Measurements from ENCODE around the gene IGSF1. TPM values are rescaled to one million over a fixed set of nuclear protein-coding genes. Genes with fewer than 3 reads are reported as not detected.

Gene IGSF1
- total RNA-seq, 1 donor from 2014 or later: 9.6 TPM

DNA sequence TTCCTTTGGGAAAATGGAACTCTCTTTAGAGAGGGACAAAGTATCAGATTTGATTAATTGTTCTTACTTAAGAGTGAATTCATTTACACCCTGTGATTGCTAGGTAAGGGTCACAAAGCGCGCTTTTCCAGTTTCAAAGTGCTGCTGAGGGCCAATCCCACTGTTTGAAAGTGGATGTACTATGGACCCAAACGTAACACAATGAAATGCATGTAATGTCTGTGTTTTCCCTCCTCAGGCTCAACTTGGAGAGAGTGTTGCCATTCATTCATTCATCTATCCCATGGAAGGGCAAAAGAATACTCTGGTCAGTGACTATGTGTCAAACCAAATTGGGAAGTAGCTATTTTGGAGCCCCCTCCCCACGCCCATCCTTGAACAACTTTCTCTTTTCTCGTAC, 16.1 kb downstream of the IGSF1 start:
- no peak for DNase-seq (ENCODE audit: low spot score)
- Mint-ChIP-seq H3K27me3 (ENCODE audit: insufficient read depth, low read depth) (peaks cover 13% of the 10 kb centered on the region), H3K4me3 (no peak overlapping the region), H3K36me3 (peaks cover 3% of the 10 kb centered on the region), H3K9me3 (no peaks in the 10 kb centered on the region), H3K27ac (no peak overlapping the region), H3K4me1 (peaks cover 25% of the 10 kb centered on the region)
- H3K9ac ChIP-seq: no peak overlapping the region
- H3K79me2 ChIP-seq (ENCODE audit: low read depth): no peaks in the 10 kb centered on the region
- no peaks in the 10 kb centered on the region for H3K9me3 ChIP-seq (ENCODE audit: low read depth)
- TF ChIP-seq EZH2 (IDR thresholded peaks at IDR 0.05) (no peak), CTCF (IDR thresholded peaks at IDR 0.05) (no peak), EZH2phosphoT487 (IDR thresholded peaks at IDR 0.05) (no peak)
- peaks cover 5% of the 10 kb centered on the region for H3K4me1 ChIP-seq
- H3K36me3 ChIP-seq: no peaks in the 10 kb centered on the region
- H4K20me1 ChIP-seq (ENCODE audit: low read depth): no peaks in the 10 kb centered on the region
- no peak overlapping the region for H3K27ac ChIP-seq
- no peak overlapping the region for H2AFZ ChIP-seq (replicated peaks)
- no peak overlapping the region for H3K4me3 ChIP-seq
- H3K27me3 ChIP-seq: no peaks in the 10 kb centered on the region
- no peak overlapping the region for H3K4me2 ChIP-seq
- no peaks in the 10 kb centered on the region for H3F3A ChIP-seq (ENCODE audit: low read depth)

DNA sequence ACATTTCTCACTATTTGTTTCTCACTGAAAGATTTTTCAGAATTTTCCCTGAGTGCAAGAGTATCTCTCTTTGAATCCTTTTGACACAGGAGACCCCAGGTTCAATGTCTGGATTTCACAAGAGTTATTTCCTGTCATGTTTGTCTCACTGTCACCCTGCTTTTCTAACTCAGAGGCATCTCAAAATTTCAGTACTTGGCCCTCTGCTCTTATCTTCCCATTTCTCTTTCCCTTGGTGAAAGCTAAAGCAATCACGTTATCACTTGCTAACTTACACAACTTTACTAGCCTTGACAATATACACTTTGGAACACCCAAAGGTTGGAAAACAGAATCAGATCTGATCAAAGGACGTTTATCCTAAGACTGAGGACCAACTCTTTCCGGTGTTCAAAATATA, 17.3 kb downstream of the IGSF1 start:
- Histone ChIP-seq H3K27ac (no peak overlapping the region), H2AFZ (replicated peaks) (no peak overlapping the region), H3K79me2 (ENCODE audit: low read depth) (no peaks in the 10 kb centered on the region), H3K36me3 (no peaks in the 10 kb centered on the region), H3K4me3 (no peak overlapping the region), H3K9me3 (ENCODE audit: low read depth) (no peaks in the 10 kb centered on the region), H4K20me1 (ENCODE audit: low read depth) (no peaks in the 10 kb centered on the region), H3K27me3 (no peaks in the 10 kb centered on the region), H3F3A (ENCODE audit: low read depth) (no peaks in the 10 kb centered on the region), H3K4me2 (no peak overlapping the region), H3K9ac (no peak overlapping the region), H3K4me1 (no peaks in the 10 kb centered on the region)
- TF ChIP-seq CTCF (IDR thresholded peaks at IDR 0.05): no peak
- no peak for TF ChIP-seq EZH2phosphoT487 (IDR thresholded peaks at IDR 0.05)
- TF ChIP-seq EZH2 (IDR thresholded peaks at IDR 0.05): no peak
- Mint-ChIP-seq H3K27ac (no peak overlapping the region), H3K27me3 (ENCODE audit: insufficient read depth, low read depth) (peaks cover 10% of the 10 kb centered on the region), H3K4me3 (no peak overlapping the region), H3K36me3 (peaks cover 3% of the 10 kb centered on the region), H3K4me1 (peaks cover 16% of the 10 kb centered on the region), H3K9me3 (no peaks in the 10 kb centered on the region)
- no peak for DNase-seq (ENCODE audit: low spot score)

DNA sequence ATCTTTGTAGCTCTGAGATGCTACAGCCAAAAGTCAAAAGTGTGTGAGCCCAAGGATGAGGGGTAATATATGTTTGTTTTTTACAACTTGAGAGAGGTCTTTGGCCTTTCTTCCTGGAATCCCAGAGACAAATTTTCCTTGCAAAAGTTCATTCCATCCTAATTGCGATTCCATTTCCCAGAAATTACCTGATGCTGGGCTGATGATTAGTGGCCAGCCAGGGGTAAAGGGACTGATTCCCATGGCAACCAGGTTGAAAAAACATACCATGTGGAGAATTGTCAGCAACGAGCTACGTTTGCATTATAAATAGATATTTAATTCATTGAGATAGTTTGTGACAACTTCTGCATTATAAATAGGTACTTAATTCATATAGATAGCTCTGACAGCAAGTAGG, 17.8 kb downstream of the IGSF1 start:
- Mint-ChIP-seq H3K4me3 (no peak overlapping the region), H3K27ac (no peak overlapping the region), H3K36me3 (peaks cover 3% of the 10 kb centered on the region), H3K4me1 (peaks cover 14% of the 10 kb centered on the region), H3K27me3 (ENCODE audit: insufficient read depth, low read depth) (peaks cover 9% of the 10 kb centered on the region), H3K9me3 (no peaks in the 10 kb centered on the region)
- Histone ChIP-seq H3K4me1 (no peaks in the 10 kb centered on the region), H3K36me3 (no peaks in the 10 kb centered on the region), H3K9ac (no peak overlapping the region), H3K4me2 (no peak overlapping the region), H3K27me3 (no peaks in the 10 kb centered on the region), H3K79me2 (ENCODE audit: low read depth) (no peaks in the 10 kb centered on the region), H3K4me3 (no peak overlapping the region), H3K9me3 (ENCODE audit: low read depth) (no peaks in the 10 kb centered on the region), H4K20me1 (ENCODE audit: low read depth) (no peaks in the 10 kb centered on the region), H3K27ac (no peak overlapping the region), H2AFZ (replicated peaks) (no peak overlapping the region), H3F3A (ENCODE audit: low read depth) (no peaks in the 10 kb centered on the region)
- TF ChIP-seq EZH2phosphoT487 (IDR thresholded peaks at IDR 0.05): no peak
- TF ChIP-seq EZH2 (IDR thresholded peaks at IDR 0.05): no peak
- no peak for TF ChIP-seq CTCF (IDR thresholded peaks at IDR 0.05)
- no peak for DNase-seq (ENCODE audit: low spot score)
